ENCODE results near the gene NCKAP5.

- TF ChIP-seq POLR2A (IDR thresholded peaks at IDR 0.05) = no peak
- TF ChIP-seq CTCF (IDR thresholded peaks at IDR 0.05) = no peak
These were observed 461.0 kb downstream of the NCKAP5 start for GRCh38 chr2:133107058-133107815.
